ENCODE measurements around the gene UNC5A.

The UNC5A gene

DNA sequence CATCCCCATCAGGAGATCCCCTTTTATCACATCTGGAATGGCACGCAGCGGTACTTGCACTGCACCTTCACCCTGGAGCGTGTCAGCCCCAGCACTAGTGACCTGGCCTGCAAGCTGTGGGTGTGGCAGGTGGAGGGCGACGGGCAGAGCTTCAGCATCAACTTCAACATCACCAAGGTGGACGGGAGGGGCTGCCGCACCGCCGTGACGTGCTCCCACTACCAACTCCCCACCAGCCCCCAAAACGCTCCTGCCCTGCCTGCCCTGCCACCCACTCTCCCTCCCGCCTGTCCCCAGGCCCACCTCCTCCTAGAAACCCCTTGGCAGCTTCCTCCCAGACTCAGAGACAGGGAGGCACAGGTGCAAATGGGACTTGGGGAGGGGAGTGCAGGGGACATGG is 68.1 kb downstream of the UNC5A start:
- TF ChIP-seq, protein P1, sequence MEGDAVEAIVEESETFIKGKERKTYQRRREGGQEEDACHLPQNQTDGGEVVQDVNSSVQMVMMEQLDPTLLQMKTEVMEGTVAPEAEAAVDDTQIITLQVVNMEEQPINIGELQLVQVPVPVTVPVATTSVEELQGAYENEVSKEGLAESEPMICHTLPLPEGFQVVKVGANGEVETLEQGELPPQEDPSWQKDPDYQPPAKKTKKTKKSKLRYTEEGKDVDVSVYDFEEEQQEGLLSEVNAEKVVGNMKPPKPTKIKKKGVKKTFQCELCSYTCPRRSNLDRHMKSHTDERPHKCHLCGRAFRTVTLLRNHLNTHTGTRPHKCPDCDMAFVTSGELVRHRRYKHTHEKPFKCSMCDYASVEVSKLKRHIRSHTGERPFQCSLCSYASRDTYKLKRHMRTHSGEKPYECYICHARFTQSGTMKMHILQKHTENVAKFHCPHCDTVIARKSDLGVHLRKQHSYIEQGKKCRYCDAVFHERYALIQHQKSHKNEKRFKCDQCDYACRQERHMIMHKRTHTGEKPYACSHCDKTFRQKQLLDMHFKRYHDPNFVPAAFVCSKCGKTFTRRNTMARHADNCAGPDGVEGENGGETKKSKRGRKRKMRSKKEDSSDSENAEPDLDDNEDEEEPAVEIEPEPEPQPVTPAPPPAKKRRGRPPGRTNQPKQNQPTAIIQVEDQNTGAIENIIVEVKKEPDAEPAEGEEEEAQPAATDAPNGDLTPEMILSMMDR (IDR thresholded peaks at IDR 0.05; ENCODE audit: insufficient read depth, missing control alignments): no peak
- DNase-seq (ENCODE audit: insufficient read length, low spot score): no peak
- FAIRE-seq: no peak

DNA sequence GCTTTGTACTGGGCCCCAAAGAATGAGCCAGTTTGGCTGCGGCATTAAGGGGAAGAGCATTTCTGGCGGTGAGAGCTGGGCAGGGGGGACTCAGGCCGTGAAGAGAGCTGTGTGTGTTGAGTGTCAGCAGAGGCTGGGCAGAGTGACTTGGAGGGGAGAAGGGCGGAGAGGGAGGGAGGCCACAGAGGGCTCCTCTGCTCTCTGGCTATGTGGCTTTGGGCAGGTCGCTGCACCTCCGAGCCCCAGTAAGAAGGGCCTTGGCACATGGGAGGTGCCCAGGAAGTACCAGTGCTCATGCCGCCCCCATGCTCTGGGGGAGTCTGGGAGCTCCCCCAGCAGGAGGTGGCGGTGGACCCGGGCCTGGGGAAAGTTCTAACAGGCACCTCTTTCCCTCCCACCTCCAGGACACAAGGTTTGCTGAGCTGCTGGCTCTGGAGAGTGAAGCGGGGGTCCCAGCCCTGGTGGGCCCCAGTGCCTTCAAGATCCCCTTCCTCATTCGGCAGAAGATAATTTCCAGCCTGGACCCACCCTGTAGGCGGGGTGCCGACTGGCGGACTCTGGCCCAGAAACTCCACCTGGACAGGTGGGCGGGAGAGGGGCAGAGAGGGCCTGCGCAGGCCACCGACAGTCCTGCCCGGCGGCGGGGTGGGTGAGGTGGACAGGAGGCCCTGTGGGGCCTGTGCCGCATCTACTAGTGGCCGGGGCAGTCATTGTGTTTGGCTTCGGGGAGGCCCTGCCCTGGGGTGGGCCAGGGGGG is 68.7 kb downstream of the UNC5A start:
- DNase-seq (ENCODE audit: insufficient read length, low spot score): no peak
- no peak for FAIRE-seq
- TF ChIP-seq, protein P1 (IDR thresholded peaks at IDR 0.05; ENCODE audit: insufficient read depth, missing control alignments): no peak

DNA sequence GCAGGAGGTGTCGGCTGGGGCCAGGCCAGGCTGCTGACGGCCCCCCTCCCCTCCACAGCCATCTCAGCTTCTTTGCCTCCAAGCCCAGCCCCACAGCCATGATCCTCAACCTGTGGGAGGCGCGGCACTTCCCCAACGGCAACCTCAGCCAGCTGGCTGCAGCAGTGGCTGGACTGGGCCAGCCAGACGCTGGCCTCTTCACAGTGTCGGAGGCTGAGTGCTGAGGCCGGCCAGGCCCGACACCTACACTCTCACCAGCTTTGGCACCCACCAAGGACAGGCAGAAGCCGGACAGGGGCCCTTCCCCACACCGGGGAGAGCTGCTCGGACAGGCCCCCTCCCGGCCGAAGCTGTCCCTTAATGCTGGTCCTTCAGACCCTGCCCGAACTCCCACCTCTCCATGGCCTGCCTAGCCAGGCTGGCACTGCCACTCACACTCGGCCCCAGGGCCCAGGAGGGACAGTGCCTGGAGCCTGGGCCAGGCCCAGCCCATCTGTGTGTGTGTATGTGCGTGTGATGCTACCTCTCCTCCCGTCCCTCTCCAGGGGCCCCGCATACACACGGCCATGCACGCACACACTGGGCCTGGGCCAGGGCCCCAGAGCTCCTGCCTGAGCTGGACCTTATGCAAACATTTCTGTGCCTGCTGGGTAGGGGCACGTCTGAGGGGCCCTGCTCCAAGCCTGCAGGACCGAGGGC is 69.5 kb downstream of the UNC5A start:
- DNase-seq (ENCODE audit: insufficient read length, low spot score) (no peak), FAIRE-seq (no peak)
- TF ChIP-seq, protein P1 (IDR thresholded peaks at IDR 0.05; ENCODE audit: insufficient read depth, missing control alignments): no peak

DNA sequence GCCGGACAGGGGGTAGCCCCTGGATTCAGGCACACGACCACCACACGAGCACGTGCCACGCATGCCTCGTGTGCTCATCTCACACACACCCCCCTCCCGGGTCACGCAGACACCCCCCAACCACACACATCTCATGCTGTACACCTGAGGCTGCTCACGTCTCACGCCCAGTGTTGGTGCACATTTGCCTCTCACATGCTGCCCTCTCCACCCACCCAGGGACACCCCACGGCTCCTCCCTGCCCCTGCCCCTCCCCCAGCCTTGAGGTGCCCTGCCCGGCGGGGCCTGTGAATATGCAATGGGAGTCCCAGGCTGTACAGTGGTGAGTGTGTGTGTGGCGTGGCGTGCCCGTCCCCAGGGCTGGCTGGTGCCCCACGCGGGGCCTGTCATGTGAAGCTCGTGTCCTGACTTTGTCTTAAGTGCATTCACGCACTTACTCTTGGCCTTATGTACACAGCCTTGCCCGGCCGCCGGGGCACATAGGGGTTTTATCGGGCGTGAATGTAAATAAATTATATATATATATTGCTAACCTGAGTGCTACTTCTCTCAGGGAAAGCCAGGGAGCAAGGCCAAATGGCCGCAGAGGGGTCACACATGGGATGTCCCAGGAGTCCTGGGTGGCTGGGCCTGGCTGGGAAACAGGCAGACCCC is 70.1 kb downstream of the UNC5A start:
- TF ChIP-seq, protein P1 (IDR thresholded peaks at IDR 0.05; ENCODE audit: insufficient read depth, missing control alignments): no peak
- DNase-seq (ENCODE audit: insufficient read length, low spot score) (no peak), FAIRE-seq (no peak)

DNA sequence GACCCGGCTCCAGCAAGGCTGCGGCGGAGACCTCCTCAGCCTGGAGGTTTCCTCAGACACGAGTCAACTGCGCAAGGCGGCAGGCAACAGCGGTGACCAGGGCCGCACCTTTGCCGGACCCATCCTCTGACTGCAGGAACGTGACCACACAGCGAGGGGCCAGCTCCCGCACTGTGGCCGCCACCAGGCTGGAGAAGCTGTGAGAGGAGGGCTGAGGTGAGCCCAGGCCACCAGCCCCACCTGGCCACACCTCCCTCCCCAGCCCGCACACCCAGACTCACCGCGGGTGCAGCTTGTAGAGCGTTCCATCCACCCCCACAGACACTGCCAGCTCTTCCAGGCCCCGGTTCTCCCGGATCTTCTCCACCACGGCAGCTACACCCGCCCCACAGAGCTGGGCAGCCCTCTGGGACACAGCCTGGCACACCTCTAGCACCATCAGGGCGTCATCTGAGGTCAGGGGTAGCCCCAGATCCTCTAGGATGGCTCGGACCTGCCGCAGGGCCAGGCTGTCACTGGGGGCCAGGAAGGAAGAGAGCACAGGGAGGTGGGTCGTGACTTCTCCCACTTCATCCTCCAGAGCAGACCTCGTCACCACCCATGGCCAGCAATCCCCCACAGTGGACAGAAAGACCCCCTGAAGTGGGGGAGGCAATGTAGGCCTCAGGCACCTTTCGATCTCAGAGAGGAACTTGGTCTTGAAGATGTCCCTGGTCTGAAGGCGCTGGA is 70.8 kb downstream of the UNC5A start:
- TF ChIP-seq, protein P1 (IDR thresholded peaks at IDR 0.05; ENCODE audit: insufficient read depth, missing control alignments): no peak
- no peak for DNase-seq (ENCODE audit: insufficient read length, low spot score)
- no peak for FAIRE-seq

DNA sequence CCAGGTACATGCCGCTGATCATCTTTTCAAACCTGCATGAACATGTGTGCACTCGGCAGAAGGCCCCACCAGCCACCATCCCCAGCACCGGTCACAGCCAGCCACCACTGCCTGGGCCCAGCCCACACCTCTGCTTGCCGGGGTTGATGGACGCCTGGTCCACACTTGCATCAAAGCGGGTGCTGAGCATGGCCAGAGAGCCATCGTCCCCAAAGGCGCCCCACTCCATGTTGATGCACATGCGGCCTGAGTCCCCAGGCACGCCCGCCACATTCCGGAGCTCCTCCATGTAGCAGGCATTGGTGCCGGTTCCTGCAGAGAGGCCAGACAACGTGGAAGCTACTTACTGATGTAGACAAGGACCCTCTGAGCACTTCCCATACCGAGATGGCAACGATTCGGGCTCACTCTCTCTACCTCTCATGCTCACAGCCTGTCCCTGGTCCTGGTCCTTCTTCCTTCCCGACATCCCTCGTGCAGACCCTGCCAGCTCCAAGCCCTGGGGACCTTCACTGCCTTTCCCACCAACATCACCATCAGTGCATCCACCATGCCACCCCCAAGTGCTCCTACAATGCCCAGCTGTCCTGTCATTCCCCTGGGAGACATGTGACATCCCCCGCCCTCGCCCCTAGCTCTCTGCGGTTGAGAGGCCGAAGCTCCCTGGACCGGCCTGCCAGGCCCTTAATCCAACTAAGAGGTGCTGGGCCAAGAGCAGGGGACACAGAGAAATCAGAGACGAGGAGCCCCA is 71.6 kb downstream of the UNC5A start:
- no peak for DNase-seq (ENCODE audit: insufficient read length, low spot score)
- no peak for FAIRE-seq
- TF ChIP-seq, protein P1 (IDR thresholded peaks at IDR 0.05; ENCODE audit: insufficient read depth, missing control alignments): no peak

All from D721Med (cell line).